ENCODE measurements around the gene ETV2.

GRCh38 chr19:35661995-35662340, 20.4 kb downstream of the ETV2 start:
- TF ChIP-seq CTCF (IDR thresholded peaks at IDR 0.05; ENCODE audit: low read depth, low read length) (no peak), EZH2phosphoT487 (IDR thresholded peaks at IDR 0.05; ENCODE audit: low read depth) (no peak)
